IMR-90 (cell line): Measurements from ENCODE around the gene TWIST1.

Experiments used
- BHLHE40 ChIP-seq: fragments of 150-350 bp; IDR thresholded peaks from 2 replicates; pipeline ENCODE4 v1.6.1; 2016; ENCODE audit warnings: mild to moderate bottlenecking, low read depth, low read length
- CEBPB ChIP-seq: IDR thresholded peaks from 2 replicates; pipeline ENCODE4 v1.6.1; 2012; ENCODE audit warnings: low read depth, low read length, improper control_type of control experiment
- CHD1 ChIP-seq: IDR thresholded peaks from 2 replicates; pipeline ENCODE4 v1.6.1; 2012; ENCODE audit warnings: low read depth, low read length, improper control_type of control experiment
- MAZ ChIP-seq: IDR thresholded peaks from 2 replicates; pipeline ENCODE4 v1.6.1; 2012; ENCODE audit warnings: low read depth, mild to moderate bottlenecking, low read length, improper control_type of control experiment, moderate library complexity, borderline replicate concordance
- MXI1 ChIP-seq: IDR thresholded peaks from 2 replicates; pipeline ENCODE4 v1.6.1; 2012; ENCODE audit warnings: low read depth, mild to moderate bottlenecking, low read length, moderate library complexity, borderline replicate concordance
- POLR2A ChIP-seq: IDR thresholded peaks from 2 replicates; pipeline ENCODE4 v1.6.1; 2012; ENCODE audit warnings: mild to moderate bottlenecking, low read depth, low read length
- RAD21 ChIP-seq: IDR thresholded peaks from 2 replicates; pipeline ENCODE4 v1.6.1; 2012; ENCODE audit warnings: low read length, improper control_type of control experiment
- RCOR1 ChIP-seq: IDR thresholded peaks from 2 replicates; pipeline ENCODE4 v1.6.1; 2012; ENCODE audit warnings: mild to moderate bottlenecking, low read length, improper control_type of control experiment; ENCODE audit not compliant: insufficient replicate concordance
- RFX5 ChIP-seq: IDR thresholded peaks from 2 replicates; pipeline ENCODE4 v1.8.0; 2012; ENCODE audit warnings: low read depth, mild to moderate bottlenecking, low read length, moderate library complexity
- SMC3 ChIP-seq: fragments of 150-350 bp; IDR thresholded peaks from 2 replicates; pipeline ENCODE4 v1.6.1; 2016; ENCODE audit warnings: low read depth, mild to moderate bottlenecking, antibody characterized with exemption, low read length, moderate library complexity
- TF ChIP-seq, protein P1 (sequence below): conservative IDR thresholded peaks from 2 replicates; pipeline ENCODE4 v1.5.1; 2012; ENCODE audit warnings: mild to moderate bottlenecking, low read depth, low read length, improper control_type of control experiment
- TF ChIP-seq, protein P2 (sequence below): fragments of 150-350 bp; IDR thresholded peaks from 2 replicates; pipeline ENCODE4 v1.6.1; 2017; ENCODE audit warnings: mild to moderate bottlenecking, antibody characterized with exemption, low read length, low read depth

DNA sequence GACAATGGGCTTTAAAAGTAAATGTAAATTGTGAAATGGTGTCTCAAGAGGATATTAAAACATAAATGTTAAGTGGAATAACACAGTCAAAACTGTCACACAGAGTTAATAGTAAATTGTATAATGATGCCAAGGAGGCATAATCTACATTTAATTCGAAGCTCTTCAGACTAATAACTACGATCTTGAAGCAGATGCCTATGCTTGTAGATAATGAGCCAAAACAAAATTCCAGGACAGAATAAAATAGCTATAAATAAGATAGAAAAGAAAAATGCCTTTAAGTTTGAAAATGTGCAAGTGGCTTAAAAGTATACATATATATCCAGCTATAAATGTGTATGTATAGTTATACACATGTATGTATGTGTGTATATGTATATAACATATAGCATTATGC is 17.5 kb downstream of the TWIST1 start:
- no peak for TF ChIP-seq SMC3
- TF ChIP-seq, protein P1, sequence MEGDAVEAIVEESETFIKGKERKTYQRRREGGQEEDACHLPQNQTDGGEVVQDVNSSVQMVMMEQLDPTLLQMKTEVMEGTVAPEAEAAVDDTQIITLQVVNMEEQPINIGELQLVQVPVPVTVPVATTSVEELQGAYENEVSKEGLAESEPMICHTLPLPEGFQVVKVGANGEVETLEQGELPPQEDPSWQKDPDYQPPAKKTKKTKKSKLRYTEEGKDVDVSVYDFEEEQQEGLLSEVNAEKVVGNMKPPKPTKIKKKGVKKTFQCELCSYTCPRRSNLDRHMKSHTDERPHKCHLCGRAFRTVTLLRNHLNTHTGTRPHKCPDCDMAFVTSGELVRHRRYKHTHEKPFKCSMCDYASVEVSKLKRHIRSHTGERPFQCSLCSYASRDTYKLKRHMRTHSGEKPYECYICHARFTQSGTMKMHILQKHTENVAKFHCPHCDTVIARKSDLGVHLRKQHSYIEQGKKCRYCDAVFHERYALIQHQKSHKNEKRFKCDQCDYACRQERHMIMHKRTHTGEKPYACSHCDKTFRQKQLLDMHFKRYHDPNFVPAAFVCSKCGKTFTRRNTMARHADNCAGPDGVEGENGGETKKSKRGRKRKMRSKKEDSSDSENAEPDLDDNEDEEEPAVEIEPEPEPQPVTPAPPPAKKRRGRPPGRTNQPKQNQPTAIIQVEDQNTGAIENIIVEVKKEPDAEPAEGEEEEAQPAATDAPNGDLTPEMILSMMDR: no peak
- no peak for TF ChIP-seq MXI1
- TF ChIP-seq, protein P2, sequence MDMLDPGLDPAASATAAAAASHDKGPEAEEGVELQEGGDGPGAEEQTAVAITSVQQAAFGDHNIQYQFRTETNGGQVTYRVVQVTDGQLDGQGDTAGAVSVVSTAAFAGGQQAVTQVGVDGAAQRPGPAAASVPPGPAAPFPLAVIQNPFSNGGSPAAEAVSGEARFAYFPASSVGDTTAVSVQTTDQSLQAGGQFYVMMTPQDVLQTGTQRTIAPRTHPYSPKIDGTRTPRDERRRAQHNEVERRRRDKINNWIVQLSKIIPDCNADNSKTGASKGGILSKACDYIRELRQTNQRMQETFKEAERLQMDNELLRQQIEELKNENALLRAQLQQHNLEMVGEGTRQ: no peak
- TF ChIP-seq POLR2A: no peak
- TF ChIP-seq CEBPB: no peak
- TF ChIP-seq CHD1: no peak
- no peak for TF ChIP-seq BHLHE40
- TF ChIP-seq MAZ: no peak
- TF ChIP-seq RFX5: no peak
- no peak for TF ChIP-seq RAD21
- TF ChIP-seq RCOR1: no peak
